ENCODE measurements around the gene SMARCD3. TPM values are rescaled to one million over a fixed set of nuclear protein-coding genes. Genes with fewer than 3 reads are reported as not detected.

The SMARCD3 gene
- total and polyA plus RNA-seq, 2 donors from 2014 or later: 46.4 to 52.5 TPM

- Histone ChIP-seq H3K9me3 (ENCODE audit: control insufficient read depth in 2 of 3, insufficient read depth in 1 of 3, low read length in 3 of 3) (no peaks in the 10 kb centered on the region), H3K9ac (ENCODE audit: low read length in 3 of 3) (peak overlapping the region in 1 of 3 donors; percentile 84), H3K27ac (ENCODE audit: low read depth in 2 of 2, low read length in 2 of 2) (no peak overlapping the region), H3K4me3 (ENCODE audit: low read length in 3 of 3) (no peak overlapping the region), H3K36me3 (ENCODE audit: control insufficient read depth in 2 of 3, insufficient read depth in 3 of 3, low read length in 3 of 3) (peaks cover 0 to 4% (median 2%) of the 10 kb centered on the region in 3 donors), H3K27me3 (ENCODE audit: control insufficient read depth, insufficient read depth, low read length) (no peaks in the 10 kb centered on the region), H3K4me1 (ENCODE audit: control insufficient read depth in 2 of 3, insufficient read depth in 2 of 3, low read depth in 1 of 3, low read length in 3 of 3) (peaks cover 2 to 23% (median 15%) of the 10 kb centered on the region in 3 donors)
- intact Hi-C loops (cut with DNase I): no loop called here
- TF ChIP-seq CTCF (IDR thresholded peaks at IDR 0.05; ENCODE audit: borderline replicate concordance, extremely low read depth, insufficient read depth): no peak
- FAIRE-seq (no peak), DNase-seq (no peak)
These were observed 17.4 kb downstream of the SMARCD3 start for GRCh38 chr7:151231080-151231479.

GRCh38 chr7:151229249-151229648 lies 19.2 kb downstream of the SMARCD3 start:
- H3K4me3 ChIP-seq (ENCODE audit: low read length in 3 of 3): no peak overlapping the region
- H3K27ac ChIP-seq (ENCODE audit: low read depth in 2 of 2, low read length in 2 of 2): no peak overlapping the region
- FAIRE-seq (no peak), DNase-seq (no peak)
- H3K27me3 ChIP-seq (ENCODE audit: control insufficient read depth, insufficient read depth, low read length): no peaks in the 10 kb centered on the region
- H3K9ac ChIP-seq (ENCODE audit: low read length in 3 of 3): no peak overlapping the region
- H3K4me1 ChIP-seq (ENCODE audit: control insufficient read depth in 2 of 3, insufficient read depth in 2 of 3, low read depth in 1 of 3, low read length in 3 of 3): peaks cover 2 to 28% (median 19%) of the 10 kb centered on the region in 3 donors
- TF ChIP-seq CTCF (IDR thresholded peaks at IDR 0.05; ENCODE audit: borderline replicate concordance, extremely low read depth, insufficient read depth): no peak
- peaks cover 0 to 7% (median 6%) of the 10 kb centered on the region in 3 donors for H3K36me3 ChIP-seq (ENCODE audit: control insufficient read depth in 2 of 3, insufficient read depth in 3 of 3, low read length in 3 of 3)
- H3K9me3 ChIP-seq (ENCODE audit: control insufficient read depth in 2 of 3, insufficient read depth in 1 of 3, low read length in 3 of 3): no peaks in the 10 kb centered on the region
- intact Hi-C loops (cut with DNase I): no loop called here

GRCh38 chr7:151228024-151228866 lies 20.2 kb downstream of the SMARCD3 start:
- no peak for DNase-seq
- no peak for TF ChIP-seq CTCF (IDR thresholded peaks at IDR 0.05; ENCODE audit: borderline replicate concordance, extremely low read depth, insufficient read depth)
- Histone ChIP-seq H3K9ac (ENCODE audit: low read length in 3 of 3) (peak overlapping the region in 2 of 3 donors; percentile 82 to 86), H3K27ac (ENCODE audit: low read depth in 2 of 2, low read length in 2 of 2) (no peak overlapping the region), H3K9me3 (ENCODE audit: control insufficient read depth in 2 of 3, insufficient read depth in 1 of 3, low read length in 3 of 3) (no peaks in the 10 kb centered on the region), H3K27me3 (ENCODE audit: control insufficient read depth, insufficient read depth, low read length) (no peaks in the 10 kb centered on the region), H3K4me1 (ENCODE audit: control insufficient read depth in 2 of 3, insufficient read depth in 2 of 3, low read depth in 1 of 3, low read length in 3 of 3) (peaks cover 2 to 19% (median 13%) of the 10 kb centered on the region in 3 donors), H3K4me3 (ENCODE audit: low read length in 3 of 3) (peak overlapping the region in 2 of 3 donors; percentile 53 to 82), H3K36me3 (ENCODE audit: control insufficient read depth in 2 of 3, insufficient read depth in 3 of 3, low read length in 3 of 3) (peaks cover 2 to 16% (median 16%) of the 10 kb centered on the region in 3 donors)
- no peak for FAIRE-seq
- intact Hi-C loops (cut with DNase I): no loop called here

All from kidney (tissue), 14 donors.